ENCODE measurements around the gene SEPTIN5. TPM values are rescaled to one million over a fixed set of nuclear protein-coding genes. Genes with fewer than 3 reads are reported as not detected.

The SEPTIN5 gene
- polyA plus RNA-seq, 4 donors = 2.2 to 10.2 (median 6.1) TPM

GRCh38 chr22:19735665-19736510, 21.6 kb downstream of the SEPTIN5 start:
- Histone ChIP-seq H3K4me3 (ENCODE audit: low read depth in 1 of 3, low read length in 3 of 3) (no peak overlapping the region), H3K4me1 (ENCODE audit: control insufficient read depth in 3 of 3, insufficient read depth in 2 of 3, low read depth in 1 of 3, low read length in 2 of 3) (peaks cover 0 to under 1% (median 0%) of the 10 kb centered on the region in 3 donors), H3K9me3 (ENCODE audit: control insufficient read depth in 2 of 2, insufficient read depth in 1 of 2, low read depth in 1 of 2, low read length in 1 of 2) (no peaks in the 10 kb centered on the region), H3K36me3 (ENCODE audit: control insufficient read depth in 3 of 3, insufficient read depth in 2 of 3, low read depth in 1 of 3, low read length in 3 of 3) (no peaks in the 10 kb centered on the region), H3K27me3 (ENCODE audit: control insufficient read depth in 3 of 3, insufficient read depth in 3 of 3, low read length in 3 of 3) (peaks cover 0 to 37% (median 3%) of the 10 kb centered on the region in 3 donors), H3K27ac (ENCODE audit: low read depth in 1 of 3, low read length in 2 of 3) (no peak overlapping the region)
- DNase-seq = no peak
- FAIRE-seq = no peak
- 69 to 77% (median 70%) methylated on average over 17 to 21 of the region's 21 CpGs for WGBS, 3 donors

- DNase-seq = no peak
- Histone ChIP-seq H3K36me3 (ENCODE audit: control insufficient read depth in 3 of 3, insufficient read depth in 2 of 3, low read depth in 1 of 3, low read length in 3 of 3) (no peaks in the 10 kb centered on the region), H3K9me3 (ENCODE audit: control insufficient read depth in 2 of 2, insufficient read depth in 1 of 2, low read depth in 1 of 2, low read length in 1 of 2) (no peaks in the 10 kb centered on the region), H3K27me3 (ENCODE audit: control insufficient read depth in 3 of 3, insufficient read depth in 3 of 3, low read length in 3 of 3) (peaks cover 0 to 25% (median 0%) of the 10 kb centered on the region in 3 donors), H3K27ac (ENCODE audit: low read depth in 1 of 3, low read length in 2 of 3) (no peak overlapping the region), H3K4me1 (ENCODE audit: control insufficient read depth in 3 of 3, insufficient read depth in 2 of 3, low read depth in 1 of 3, low read length in 2 of 3) (no peaks in the 10 kb centered on the region), H3K4me3 (ENCODE audit: low read depth in 1 of 3, low read length in 3 of 3) (no peak overlapping the region)
- 63 to 76% (median 70%) methylated on average over 15 to 17 of the region's 17 CpGs for WGBS, 3 donors
- no peak for FAIRE-seq
Observed at GRCh38 chr22:19737846-19738663, 23.8 kb downstream of the SEPTIN5 start.

- Histone ChIP-seq H3K27ac (ENCODE audit: low read depth in 1 of 3, low read length in 2 of 3) (no peak overlapping the region), H3K9me3 (ENCODE audit: control insufficient read depth in 2 of 2, insufficient read depth in 1 of 2, low read depth in 1 of 2, low read length in 1 of 2) (no peaks in the 10 kb centered on the region), H3K27me3 (ENCODE audit: control insufficient read depth in 3 of 3, insufficient read depth in 3 of 3, low read length in 3 of 3) (peaks cover 0 to 25% (median 0%) of the 10 kb centered on the region in 3 donors), H3K4me1 (ENCODE audit: control insufficient read depth in 3 of 3, insufficient read depth in 2 of 3, low read depth in 1 of 3, low read length in 2 of 3) (no peaks in the 10 kb centered on the region), H3K36me3 (ENCODE audit: control insufficient read depth in 3 of 3, insufficient read depth in 2 of 3, low read depth in 1 of 3, low read length in 3 of 3) (no peaks in the 10 kb centered on the region), H3K4me3 (ENCODE audit: low read depth in 1 of 3, low read length in 3 of 3) (no peak overlapping the region)
- 51 to 67% (median 61%) methylated on average over 30 to 31 of the region's 31 CpGs for WGBS, 3 donors
- DNase-seq = no peak
- FAIRE-seq = no peak
Observed at GRCh38 chr22:19738664-19739447, 24.6 kb downstream of the SEPTIN5 start.

GRCh38 chr22:19739448-19739895, 25.2 kb downstream of the SEPTIN5 start:
- DNase-seq = no peak
- no peak overlapping the region for H3K4me3 ChIP-seq (ENCODE audit: low read depth in 1 of 3, low read length in 3 of 3)
- H3K36me3 ChIP-seq (ENCODE audit: control insufficient read depth in 3 of 3, insufficient read depth in 2 of 3, low read depth in 1 of 3, low read length in 3 of 3) = no peaks in the 10 kb centered on the region
- 43 to 58% (median 49%) methylated on average over 14 to 16 of the region's 16 CpGs for WGBS, 3 donors
- peaks cover 0 to 25% (median 0%) of the 10 kb centered on the region in 3 donors for H3K27me3 ChIP-seq (ENCODE audit: control insufficient read depth in 3 of 3, insufficient read depth in 3 of 3, low read length in 3 of 3)
- H3K27ac ChIP-seq (ENCODE audit: low read depth in 1 of 3, low read length in 2 of 3) = no peak overlapping the region
- FAIRE-seq = no peak
- H3K9me3 ChIP-seq (ENCODE audit: control insufficient read depth in 2 of 2, insufficient read depth in 1 of 2, low read depth in 1 of 2, low read length in 1 of 2) = no peaks in the 10 kb centered on the region
- H3K4me1 ChIP-seq (ENCODE audit: control insufficient read depth in 3 of 3, insufficient read depth in 2 of 3, low read depth in 1 of 3, low read length in 2 of 3) = no peaks in the 10 kb centered on the region

- Histone ChIP-seq H3K27me3 (ENCODE audit: control insufficient read depth in 3 of 3, insufficient read depth in 3 of 3, low read length in 3 of 3) (peaks cover 0 to 25% (median 0%) of the 10 kb centered on the region in 3 donors), H3K4me3 (ENCODE audit: low read depth in 1 of 3, low read length in 3 of 3) (no peak overlapping the region), H3K27ac (ENCODE audit: low read depth in 1 of 3, low read length in 2 of 3) (no peak overlapping the region), H3K36me3 (ENCODE audit: control insufficient read depth in 3 of 3, insufficient read depth in 2 of 3, low read depth in 1 of 3, low read length in 3 of 3) (no peaks in the 10 kb centered on the region), H3K4me1 (ENCODE audit: control insufficient read depth in 3 of 3, insufficient read depth in 2 of 3, low read depth in 1 of 3, low read length in 2 of 3) (no peaks in the 10 kb centered on the region), H3K9me3 (ENCODE audit: control insufficient read depth in 2 of 2, insufficient read depth in 1 of 2, low read depth in 1 of 2, low read length in 1 of 2) (no peaks in the 10 kb centered on the region)
- whole genome bisulfite sequencing, 3 donors = 73 to 88% (median 80%) methylated on average over 5 to 7 of the region's 7 CpGs
- no peak for DNase-seq
- FAIRE-seq = no peak
Observed at GRCh38 chr22:19739911-19740449, 25.7 kb downstream of the SEPTIN5 start.

GRCh38 chr22:19740586-19740985, 26.3 kb downstream of the SEPTIN5 start:
- Histone ChIP-seq H3K4me3 (ENCODE audit: low read depth in 1 of 3, low read length in 3 of 3) (no peak overlapping the region), H3K4me1 (ENCODE audit: control insufficient read depth in 3 of 3, insufficient read depth in 2 of 3, low read depth in 1 of 3, low read length in 2 of 3) (no peaks in the 10 kb centered on the region), H3K27ac (ENCODE audit: low read depth in 1 of 3, low read length in 2 of 3) (no peak overlapping the region), H3K27me3 (ENCODE audit: control insufficient read depth in 3 of 3, insufficient read depth in 3 of 3, low read length in 3 of 3) (peaks cover 0 to 22% (median 0%) of the 10 kb centered on the region in 3 donors), H3K36me3 (ENCODE audit: control insufficient read depth in 3 of 3, insufficient read depth in 2 of 3, low read depth in 1 of 3, low read length in 3 of 3) (no peaks in the 10 kb centered on the region), H3K9me3 (ENCODE audit: control insufficient read depth in 2 of 2, insufficient read depth in 1 of 2, low read depth in 1 of 2, low read length in 1 of 2) (no peaks in the 10 kb centered on the region)
- DNase-seq (no peak), FAIRE-seq (no peak)
- WGBS, 3 donors = 73 to 86% (median 83%) methylated on average over 15 of the region's 15 CpGs

GRCh38 chr22:19741053-19741452, 26.8 kb downstream of the SEPTIN5 start:
- Histone ChIP-seq H3K27ac (ENCODE audit: low read depth in 1 of 3, low read length in 2 of 3) (no peak overlapping the region), H3K36me3 (ENCODE audit: control insufficient read depth in 3 of 3, insufficient read depth in 2 of 3, low read depth in 1 of 3, low read length in 3 of 3) (no peaks in the 10 kb centered on the region), H3K9me3 (ENCODE audit: control insufficient read depth in 2 of 2, insufficient read depth in 1 of 2, low read depth in 1 of 2, low read length in 1 of 2) (no peaks in the 10 kb centered on the region), H3K27me3 (ENCODE audit: control insufficient read depth in 3 of 3, insufficient read depth in 3 of 3, low read length in 3 of 3) (peaks cover 0 to 17% (median 0%) of the 10 kb centered on the region in 3 donors), H3K4me3 (ENCODE audit: low read depth in 1 of 3, low read length in 3 of 3) (no peak overlapping the region), H3K4me1 (ENCODE audit: control insufficient read depth in 3 of 3, insufficient read depth in 2 of 3, low read depth in 1 of 3, low read length in 2 of 3) (no peaks in the 10 kb centered on the region)
- FAIRE-seq (no peak), DNase-seq (no peak)
- WGBS, 3 donors = 88 to 90% (median 90%) methylated on average over 7 of the region's 7 CpGs

Data from small intestine (tissue), 7 donors.